ENCODE results near the gene HEY2.

HEY2 gene

GRCh38 chr6:125747589-125748405 is 1.6 kb upstream of the HEY2 start:
- peaks cover 8% of the 10 kb centered on the region for H3K36me3 Mint-ChIP-seq (ENCODE audit: insufficient read depth)
- no peak for DNase-seq (ENCODE audit: low spot score in 2 of 2)
- no peaks in the 10 kb centered on the region for H3K9me3 Mint-ChIP-seq
- H3K27ac Mint-ChIP-seq (ENCODE audit: low read depth): peak overlapping the region; percentile 73
- H3K4me1 Mint-ChIP-seq: peaks cover 33% of the 10 kb centered on the region
- peak overlapping the region; percentile 81 for H3K4me3 Mint-ChIP-seq
- ATAC-seq (replicated peaks; ENCODE audit: extremely low read depth, poor library complexity, severe bottlenecking): peak; percentile 2
- H3K27me3 Mint-ChIP-seq: peaks cover 50% of the 10 kb centered on the region

DNA sequence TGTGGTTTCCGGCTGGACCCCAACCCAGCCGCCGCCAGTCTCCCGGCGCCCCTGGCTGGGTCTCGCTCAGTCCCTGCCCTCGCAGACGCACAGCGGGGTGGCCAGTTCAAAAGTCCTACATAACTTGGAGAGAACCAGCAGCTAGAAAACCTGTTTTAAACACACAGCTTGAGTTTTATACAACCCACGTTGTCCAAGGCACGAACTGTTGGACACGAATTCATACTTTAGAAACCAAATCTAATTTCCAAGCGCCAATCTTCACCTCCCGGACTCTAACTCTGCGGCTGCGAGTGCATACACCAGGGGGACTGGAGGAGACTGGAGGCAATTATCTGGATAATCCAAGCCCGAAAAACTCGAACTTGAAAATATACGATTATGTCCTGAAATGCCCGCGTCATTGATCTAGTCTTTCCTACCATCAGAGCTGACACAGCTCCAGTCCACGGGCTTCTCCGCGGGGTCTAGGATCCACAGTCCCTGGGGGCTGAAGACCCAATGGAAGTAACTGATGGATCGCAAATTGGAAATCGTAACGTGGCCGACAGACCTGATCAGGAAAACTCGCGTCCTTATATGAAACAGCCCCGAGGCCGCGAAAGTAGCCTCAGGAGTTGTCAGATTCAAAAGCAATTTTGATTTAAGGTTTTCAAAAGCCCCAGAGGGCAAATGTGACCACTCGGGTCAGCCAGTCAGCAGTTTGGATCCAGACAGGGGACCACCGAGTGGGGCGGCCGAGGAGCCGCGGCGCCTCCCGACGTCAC is 843 bp upstream of the HEY2 start:
- H3K27ac Mint-ChIP-seq (ENCODE audit: low read depth): no peak overlapping the region
- H3K4me1 Mint-ChIP-seq: peaks cover 33% of the 10 kb centered on the region
- H3K27me3 Mint-ChIP-seq: peaks cover 50% of the 10 kb centered on the region
- no peaks in the 10 kb centered on the region for H3K9me3 Mint-ChIP-seq
- DNase-seq (ENCODE audit: low spot score in 2 of 2) (no peak), ATAC-seq (replicated peaks; ENCODE audit: extremely low read depth, poor library complexity, severe bottlenecking) (no peak)
- peak overlapping the region; percentile 81 for H3K4me3 Mint-ChIP-seq
- H3K36me3 Mint-ChIP-seq (ENCODE audit: insufficient read depth): peaks cover 8% of the 10 kb centered on the region

DNA sequence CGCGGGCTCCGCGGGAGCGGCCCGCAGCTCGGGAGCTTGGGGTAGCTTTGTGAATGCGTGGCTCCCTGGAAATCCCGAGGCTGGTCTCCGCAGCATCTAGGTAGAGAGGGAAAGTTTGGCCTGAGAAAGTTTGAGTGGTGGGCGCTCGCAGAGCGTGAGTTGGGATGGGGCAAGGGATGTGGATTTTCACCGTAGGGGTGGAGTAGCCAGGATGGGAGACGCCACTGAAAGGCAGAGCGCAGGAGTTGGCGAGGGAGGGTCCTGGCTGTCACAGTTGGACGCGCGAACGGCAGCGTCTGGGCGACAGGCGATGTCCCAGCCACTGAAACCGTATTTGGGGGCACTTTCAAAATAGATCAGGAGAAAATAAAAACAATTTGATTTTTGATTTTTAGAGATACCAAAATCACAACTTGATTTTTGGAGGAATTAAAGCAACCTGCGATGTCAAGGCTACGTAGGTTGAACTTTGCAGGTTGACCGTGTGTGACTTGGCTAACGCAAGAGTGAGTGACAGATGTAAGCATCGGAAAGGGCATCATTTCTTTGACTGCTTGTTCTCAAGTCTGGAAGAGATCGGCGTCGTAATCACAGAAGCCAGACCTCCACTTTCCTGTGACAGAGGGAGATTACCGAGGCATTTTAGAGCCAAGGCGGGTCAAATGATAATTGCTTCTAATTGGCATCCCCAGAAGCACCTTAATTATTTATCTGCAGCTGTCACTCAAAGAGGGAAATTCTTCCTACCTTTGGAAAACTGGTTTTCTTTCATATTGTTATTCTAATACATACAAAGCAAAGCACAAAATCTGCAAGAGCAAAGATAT is 646 bp downstream of the HEY2 start:
- no peaks in the 10 kb centered on the region for H3K9me3 Mint-ChIP-seq
- H3K27ac Mint-ChIP-seq (ENCODE audit: low read depth): peak overlapping the region; percentile 74
- ATAC-seq (replicated peaks; ENCODE audit: extremely low read depth, poor library complexity, severe bottlenecking) (no peak), DNase-seq (ENCODE audit: low spot score in 2 of 2) (no peak)
- H3K4me3 Mint-ChIP-seq: peak overlapping the region; percentile 81
- H3K4me1 Mint-ChIP-seq: peaks cover 33% of the 10 kb centered on the region
- peaks cover 43% of the 10 kb centered on the region for H3K27me3 Mint-ChIP-seq
- H3K36me3 Mint-ChIP-seq (ENCODE audit: insufficient read depth): peaks cover 8% of the 10 kb centered on the region

- Mint-ChIP-seq H3K4me3 (peak overlapping the region; percentile 81), H3K4me1 (peaks cover 33% of the 10 kb centered on the region), H3K27me3 (peaks cover 38% of the 10 kb centered on the region), H3K9me3 (no peaks in the 10 kb centered on the region), H3K36me3 (ENCODE audit: insufficient read depth) (peaks cover 8% of the 10 kb centered on the region), H3K27ac (ENCODE audit: low read depth) (no peak overlapping the region)
- ATAC-seq (replicated peaks; ENCODE audit: extremely low read depth, poor library complexity, severe bottlenecking) (no peak), DNase-seq (ENCODE audit: low spot score in 2 of 2) (no peak)
Measured at GRCh38 chr6:125750692-125751333, 1.4 kb downstream of the HEY2 start.

DNA sequence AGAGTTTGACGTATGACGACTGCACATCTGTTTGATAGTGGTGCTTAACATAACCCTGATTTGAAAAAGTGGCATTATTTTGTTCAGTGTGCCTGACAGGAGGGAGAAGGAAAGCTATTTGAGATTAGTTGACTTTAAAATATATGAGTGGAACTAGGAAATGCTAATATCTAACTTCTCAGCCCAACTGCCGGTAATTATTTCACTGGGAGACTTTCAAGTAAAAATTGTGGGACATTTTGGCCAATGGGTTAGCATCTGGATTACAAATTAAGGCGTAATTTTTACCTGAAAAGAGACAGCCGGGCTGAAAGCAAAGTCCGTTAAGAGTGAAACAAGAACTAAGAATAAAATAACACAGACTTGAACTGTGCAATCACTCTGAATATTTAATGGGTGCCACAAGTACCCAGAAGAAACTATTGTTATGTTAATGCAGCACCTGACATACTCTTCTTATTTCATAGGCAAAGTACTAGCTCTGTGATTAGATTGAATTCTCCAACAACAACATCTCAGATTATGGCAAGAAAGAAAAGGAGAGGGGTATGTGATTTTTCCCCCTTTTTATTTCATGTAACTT is 2.0 kb downstream of the HEY2 start:
- no peak for ATAC-seq (replicated peaks; ENCODE audit: extremely low read depth, poor library complexity, severe bottlenecking)
- H3K4me1 Mint-ChIP-seq: peaks cover 28% of the 10 kb centered on the region
- H3K36me3 Mint-ChIP-seq (ENCODE audit: insufficient read depth): peaks cover 8% of the 10 kb centered on the region
- H3K27me3 Mint-ChIP-seq: peaks cover 32% of the 10 kb centered on the region
- no peaks in the 10 kb centered on the region for H3K9me3 Mint-ChIP-seq
- DNase-seq (ENCODE audit: low spot score in 2 of 2): no peak
- H3K4me3 Mint-ChIP-seq: no peak overlapping the region
- H3K27ac Mint-ChIP-seq (ENCODE audit: low read depth): no peak overlapping the region

DNA sequence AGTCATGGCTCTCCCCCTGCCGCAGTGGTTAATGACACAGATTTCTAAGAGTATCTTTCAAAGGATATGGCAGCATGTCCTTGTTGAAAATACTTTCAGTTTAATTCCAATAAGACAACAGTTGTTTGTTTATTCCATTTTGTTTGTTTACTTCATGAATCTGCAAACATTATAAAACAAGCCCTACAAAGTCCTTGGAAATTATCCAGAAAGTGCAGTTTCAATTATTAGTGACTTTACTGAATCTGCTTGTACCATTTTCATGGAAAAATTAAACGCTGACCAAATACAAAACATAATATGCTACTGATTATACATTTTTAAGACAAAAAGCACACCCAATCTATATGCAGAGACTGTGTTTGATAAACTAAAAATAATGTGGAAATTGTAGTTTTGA is 3.3 kb downstream of the HEY2 start:
- peaks cover 5% of the 10 kb centered on the region for H3K36me3 Mint-ChIP-seq (ENCODE audit: insufficient read depth)
- DNase-seq (ENCODE audit: low spot score in 2 of 2) (no peak), ATAC-seq (replicated peaks; ENCODE audit: extremely low read depth, poor library complexity, severe bottlenecking) (no peak)
- no peaks in the 10 kb centered on the region for H3K9me3 Mint-ChIP-seq
- peaks cover 33% of the 10 kb centered on the region for H3K27me3 Mint-ChIP-seq
- peaks cover 17% of the 10 kb centered on the region for H3K4me1 Mint-ChIP-seq
- H3K4me3 Mint-ChIP-seq: no peak overlapping the region
- H3K27ac Mint-ChIP-seq (ENCODE audit: low read depth): no peak overlapping the region

DNA sequence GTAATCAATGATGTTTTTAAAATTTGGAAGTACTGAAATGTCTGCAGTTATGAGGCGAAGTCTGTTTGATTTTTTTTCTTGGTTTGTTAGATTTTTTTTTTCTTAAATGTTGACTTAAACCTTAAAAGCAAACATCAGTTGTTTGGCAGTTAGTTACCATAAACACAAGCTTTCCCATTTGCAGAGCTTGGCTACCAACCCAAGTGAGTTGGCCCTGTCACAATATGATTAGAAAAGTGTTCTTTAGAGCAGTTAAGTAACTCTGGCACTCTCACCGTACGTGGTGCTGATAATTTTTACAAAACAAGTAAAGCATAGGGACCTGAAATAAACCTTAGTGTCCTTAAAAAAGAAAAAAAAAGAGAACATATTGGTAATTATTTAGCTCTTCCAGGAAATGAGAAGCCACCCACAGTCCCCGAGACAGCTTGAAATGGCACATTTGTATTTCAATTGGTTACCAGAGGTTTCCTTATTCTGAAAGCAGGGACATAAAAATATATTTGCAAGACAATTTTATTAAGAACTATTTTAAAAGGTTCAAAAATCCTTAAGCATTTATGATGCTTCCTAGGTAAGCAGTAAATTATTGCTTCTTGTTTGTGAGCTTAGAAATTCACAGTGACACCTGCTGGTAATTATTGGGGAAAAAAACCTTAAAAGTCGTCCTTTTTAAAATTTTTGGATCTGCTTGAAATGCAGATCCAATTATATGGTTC is 3.9 kb downstream of the HEY2 start:
- no peak overlapping the region for H3K27ac Mint-ChIP-seq (ENCODE audit: low read depth)
- peaks cover 17% of the 10 kb centered on the region for H3K4me1 Mint-ChIP-seq
- H3K9me3 Mint-ChIP-seq: no peaks in the 10 kb centered on the region
- no peak overlapping the region for H3K4me3 Mint-ChIP-seq
- DNase-seq (ENCODE audit: low spot score in 2 of 2) (no peak), ATAC-seq (replicated peaks; ENCODE audit: extremely low read depth, poor library complexity, severe bottlenecking) (no peak)
- peaks cover 33% of the 10 kb centered on the region for H3K27me3 Mint-ChIP-seq
- peaks cover 5% of the 10 kb centered on the region for H3K36me3 Mint-ChIP-seq (ENCODE audit: insufficient read depth)

- peaks cover 5% of the 10 kb centered on the region for H3K36me3 Mint-ChIP-seq (ENCODE audit: insufficient read depth)
- H3K27ac Mint-ChIP-seq (ENCODE audit: low read depth): no peak overlapping the region
- peaks cover 36% of the 10 kb centered on the region for H3K27me3 Mint-ChIP-seq
- peaks cover 13% of the 10 kb centered on the region for H3K4me1 Mint-ChIP-seq
- H3K4me3 Mint-ChIP-seq: no peak overlapping the region
- DNase-seq (ENCODE audit: low spot score in 2 of 2): no peak
- no peak for ATAC-seq (replicated peaks; ENCODE audit: extremely low read depth, poor library complexity, severe bottlenecking)
- H3K9me3 Mint-ChIP-seq: no peaks in the 10 kb centered on the region
Measured at GRCh38 chr6:125753937-125754259, 4.5 kb downstream of the HEY2 start.

DNA sequence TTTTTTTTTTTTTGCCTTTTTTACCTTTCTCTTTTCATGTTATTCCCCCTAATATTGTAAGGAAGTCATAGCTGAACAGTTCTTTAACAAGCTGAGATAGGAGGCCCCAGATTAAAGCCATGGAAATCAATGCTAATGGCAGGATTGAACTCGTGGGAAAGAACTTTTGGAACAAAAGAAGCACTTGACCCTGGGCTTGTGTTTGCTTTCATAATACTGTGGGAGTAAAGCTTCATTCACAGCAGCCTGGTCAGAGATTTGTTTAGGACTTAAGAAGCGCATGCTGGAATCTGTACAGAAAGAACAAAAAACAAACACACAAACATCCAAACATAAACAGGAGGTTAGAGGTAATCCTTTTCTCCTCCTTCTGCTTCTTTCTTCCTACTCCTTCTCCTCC is 5.1 kb downstream of the HEY2 start:
- Mint-ChIP-seq H3K27ac (ENCODE audit: low read depth) (no peak overlapping the region), H3K4me1 (peaks cover 12% of the 10 kb centered on the region), H3K27me3 (peaks cover 42% of the 10 kb centered on the region), H3K9me3 (no peaks in the 10 kb centered on the region), H3K4me3 (no peak overlapping the region), H3K36me3 (ENCODE audit: insufficient read depth) (peaks cover 4% of the 10 kb centered on the region)
- DNase-seq (ENCODE audit: low spot score in 2 of 2): no peak
- ATAC-seq (replicated peaks; ENCODE audit: extremely low read depth, poor library complexity, severe bottlenecking): no peak

GRCh38 chr6:125759184-125759902 is 9.9 kb downstream of the HEY2 start:
- ATAC-seq (replicated peaks; ENCODE audit: extremely low read depth, poor library complexity, severe bottlenecking): no peak
- no peak for DNase-seq (ENCODE audit: low spot score in 2 of 2)
- peaks cover 4% of the 10 kb centered on the region for H3K4me1 Mint-ChIP-seq
- H3K4me3 Mint-ChIP-seq: no peak overlapping the region
- H3K9me3 Mint-ChIP-seq: no peaks in the 10 kb centered on the region
- H3K27ac Mint-ChIP-seq (ENCODE audit: low read depth): no peak overlapping the region
- H3K27me3 Mint-ChIP-seq: peaks cover 60% of the 10 kb centered on the region
- no peaks in the 10 kb centered on the region for H3K36me3 Mint-ChIP-seq (ENCODE audit: insufficient read depth)

GRCh38 chr6:125759959-125760457 is 10.6 kb downstream of the HEY2 start:
- Mint-ChIP-seq H3K27me3 (peaks cover 67% of the 10 kb centered on the region), H3K4me3 (no peak overlapping the region), H3K27ac (ENCODE audit: low read depth) (no peak overlapping the region), H3K4me1 (peaks cover 4% of the 10 kb centered on the region), H3K36me3 (ENCODE audit: insufficient read depth) (no peaks in the 10 kb centered on the region), H3K9me3 (no peaks in the 10 kb centered on the region)
- DNase-seq (ENCODE audit: low spot score in 2 of 2): no peak
- no peak for ATAC-seq (replicated peaks; ENCODE audit: extremely low read depth, poor library complexity, severe bottlenecking)
